ENCODE results near the gene JAM3. TPM values are rescaled to one million over a fixed set of nuclear protein-coding genes. Genes with fewer than 3 reads are reported as not detected.

Gene JAM3
- total and polyA plus RNA-seq, 11 donors, result 11.9 to 56.9 (median 34.0) TPM

DNA sequence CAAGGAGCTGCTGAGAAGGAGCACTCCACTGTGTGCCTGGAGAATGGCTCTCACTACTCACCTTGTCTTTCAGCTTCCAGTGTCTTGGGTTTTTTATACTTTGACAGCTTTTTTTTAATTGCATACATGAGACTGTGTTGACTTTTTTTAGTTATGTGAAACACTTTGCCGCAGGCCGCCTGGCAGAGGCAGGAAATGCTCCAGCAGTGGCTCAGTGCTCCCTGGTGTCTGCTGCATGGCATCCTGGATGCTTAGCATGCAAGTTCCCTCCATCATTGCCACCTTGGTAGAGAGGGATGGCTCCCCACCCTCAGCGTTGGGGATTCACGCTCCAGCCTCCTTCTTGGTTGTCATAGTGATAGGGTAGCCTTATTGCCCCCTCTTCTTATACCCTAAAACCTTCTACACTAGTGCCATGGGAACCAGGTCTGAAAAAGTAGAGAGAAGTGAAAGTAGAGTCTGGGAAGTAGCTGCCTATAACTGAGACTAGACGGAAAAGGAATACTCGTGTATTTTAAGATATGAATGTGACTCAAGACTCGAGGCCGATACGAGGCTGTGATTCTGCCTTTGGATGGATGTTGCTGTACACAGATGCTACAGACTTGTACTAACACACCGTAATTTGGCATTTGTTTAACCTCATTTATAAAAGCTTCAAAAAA is 82.3 kb downstream of the JAM3 start:
- Histone ChIP-seq H3K9me3 (no peaks in the 10 kb centered on the region), H3K36me3 (peaks cover 0 to 87% (median 75%) of the 10 kb centered on the region in 9 donors), H3K4me3 (no peak overlapping the region), H3K27ac (no peak overlapping the region), H3K27me3 (no peaks in the 10 kb centered on the region), H3K4me1 (peaks cover 0 to 6% (median 0%) of the 10 kb centered on the region in 12 donors)
- no peak for TF ChIP-seq POLR2A (IDR thresholded peaks at IDR 0.05)
- TF ChIP-seq, protein P1, sequence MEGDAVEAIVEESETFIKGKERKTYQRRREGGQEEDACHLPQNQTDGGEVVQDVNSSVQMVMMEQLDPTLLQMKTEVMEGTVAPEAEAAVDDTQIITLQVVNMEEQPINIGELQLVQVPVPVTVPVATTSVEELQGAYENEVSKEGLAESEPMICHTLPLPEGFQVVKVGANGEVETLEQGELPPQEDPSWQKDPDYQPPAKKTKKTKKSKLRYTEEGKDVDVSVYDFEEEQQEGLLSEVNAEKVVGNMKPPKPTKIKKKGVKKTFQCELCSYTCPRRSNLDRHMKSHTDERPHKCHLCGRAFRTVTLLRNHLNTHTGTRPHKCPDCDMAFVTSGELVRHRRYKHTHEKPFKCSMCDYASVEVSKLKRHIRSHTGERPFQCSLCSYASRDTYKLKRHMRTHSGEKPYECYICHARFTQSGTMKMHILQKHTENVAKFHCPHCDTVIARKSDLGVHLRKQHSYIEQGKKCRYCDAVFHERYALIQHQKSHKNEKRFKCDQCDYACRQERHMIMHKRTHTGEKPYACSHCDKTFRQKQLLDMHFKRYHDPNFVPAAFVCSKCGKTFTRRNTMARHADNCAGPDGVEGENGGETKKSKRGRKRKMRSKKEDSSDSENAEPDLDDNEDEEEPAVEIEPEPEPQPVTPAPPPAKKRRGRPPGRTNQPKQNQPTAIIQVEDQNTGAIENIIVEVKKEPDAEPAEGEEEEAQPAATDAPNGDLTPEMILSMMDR (IDR thresholded peaks at IDR 0.05), result no peak
- DNase-seq (no peak), ATAC-seq (no peak)
- intact Hi-C loops (cut with DNase I), result no loop called here
- WGBS, 4 donors, result 89 to 93% (median 89%) methylated on average over 10 of the region's 10 CpGs

DNA sequence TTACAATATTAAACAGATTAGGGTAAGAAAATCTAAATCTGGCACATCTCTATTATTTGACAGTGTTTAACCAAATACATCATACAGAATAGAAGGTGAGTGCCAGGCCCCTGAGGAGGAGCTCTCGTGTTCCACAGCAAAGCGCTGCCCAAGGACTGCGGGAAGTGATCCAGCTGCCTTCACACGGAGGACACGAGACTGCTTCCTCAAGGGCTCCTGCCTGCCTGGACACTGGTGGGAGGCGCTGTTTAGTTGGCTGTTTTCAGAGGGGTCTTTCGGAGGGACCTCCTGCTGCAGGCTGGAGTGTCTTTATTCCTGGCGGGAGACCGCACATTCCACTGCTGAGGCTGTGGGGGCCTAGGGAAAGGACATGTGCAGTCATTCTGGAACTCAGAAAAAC is 83.8 kb downstream of the JAM3 start:
- Histone ChIP-seq H3K27ac (no peak overlapping the region), H3K4me1 (peaks cover 0 to 6% (median 0%) of the 10 kb centered on the region in 12 donors), H3K36me3 (peaks cover 0 to 94% (median 80%) of the 10 kb centered on the region in 9 donors), H3K4me3 (no peak overlapping the region), H3K27me3 (no peaks in the 10 kb centered on the region), H3K9me3 (no peaks in the 10 kb centered on the region)
- ATAC-seq (no peak), DNase-seq (no peak)
- intact Hi-C loops (cut with DNase I), result no loop called here
- TF ChIP-seq, protein P1 (IDR thresholded peaks at IDR 0.05), result no peak
- no peak for TF ChIP-seq POLR2A (IDR thresholded peaks at IDR 0.05)
- WGBS, 4 donors, result 79 to 80% (median 79%) methylated on average over 7 to 9 of the region's 9 CpGs

DNA sequence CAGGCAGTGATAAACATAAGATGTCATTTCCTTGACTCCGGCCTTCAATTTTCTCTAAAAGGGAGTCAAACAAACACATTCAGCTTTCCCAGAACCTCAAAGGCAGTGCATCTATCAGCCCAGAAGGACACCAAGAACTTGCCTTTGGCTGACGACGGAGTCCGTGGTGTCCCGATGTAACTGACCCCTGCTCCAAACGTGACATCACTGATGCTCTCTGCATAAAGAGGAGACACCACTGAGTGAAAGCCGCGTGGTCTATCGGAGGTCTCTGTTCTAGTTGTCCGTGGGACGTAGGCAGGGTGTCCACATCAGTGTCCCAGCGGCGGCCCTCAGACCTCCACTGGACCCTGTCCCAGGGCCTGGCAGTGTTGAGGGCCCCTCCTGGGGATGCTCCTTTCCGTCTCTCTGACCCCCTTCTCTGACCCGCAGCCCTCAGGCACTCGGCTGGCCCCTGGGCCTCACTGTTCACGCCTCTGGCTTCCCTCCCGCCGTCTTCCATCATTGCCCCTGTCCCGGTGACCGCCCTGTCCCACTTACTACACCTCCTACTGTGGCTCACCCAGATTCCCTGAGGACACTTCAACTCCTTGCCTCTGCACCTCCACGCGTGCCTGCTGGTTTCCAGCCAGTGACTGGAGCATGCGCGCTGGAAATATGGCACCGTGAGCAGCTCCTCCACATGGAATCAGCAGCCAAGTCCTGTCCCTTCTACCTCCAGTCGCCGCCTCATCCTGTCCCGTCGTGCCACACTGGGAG is 84.5 kb downstream of the JAM3 start:
- DNase-seq (no peak), ATAC-seq (peak in 3 of 4 donors; percentile 5 to 23 (median 10))
- no peaks in the 10 kb centered on the region for H3K9me3 ChIP-seq
- TF ChIP-seq POLR2A (IDR thresholded peaks at IDR 0.05), result no peak
- TF ChIP-seq, protein P1 (IDR thresholded peaks at IDR 0.05), result no peak
- intact Hi-C loops (cut with DNase I), result no loop called here
- H3K4me1 ChIP-seq, result peaks cover 0 to 6% (median 0%) of the 10 kb centered on the region in 12 donors
- peaks cover 0 to 94% (median 80%) of the 10 kb centered on the region in 9 donors for H3K36me3 ChIP-seq
- no peak overlapping the region for H3K4me3 ChIP-seq
- H3K27ac ChIP-seq, result no peak overlapping the region
- H3K27me3 ChIP-seq, result no peaks in the 10 kb centered on the region
- WGBS, 4 donors, result 86 to 93% (median 87%) methylated on average over 29 to 30 of the region's 30 CpGs

DNA sequence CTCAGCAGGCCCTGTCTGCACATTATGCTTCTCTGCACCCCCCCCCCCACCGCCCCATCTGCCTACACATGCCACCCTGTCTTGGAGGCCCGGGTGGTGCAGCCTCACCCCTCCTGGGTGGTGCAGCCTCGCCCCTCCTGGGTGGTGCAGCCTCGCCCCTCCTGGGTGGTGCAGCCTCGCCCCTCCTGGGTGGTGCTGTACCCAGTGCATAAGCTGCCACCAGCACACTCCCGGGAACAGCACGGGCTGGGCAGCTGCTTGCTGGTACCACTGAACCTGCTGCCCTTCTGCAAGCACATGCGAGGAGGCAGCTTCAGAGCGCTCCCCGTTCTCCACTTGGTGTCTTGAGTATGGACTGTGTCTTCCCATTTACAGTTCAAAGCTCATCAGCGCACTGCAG is 85.6 kb downstream of the JAM3 start:
- Histone ChIP-seq H3K27me3 (no peaks in the 10 kb centered on the region), H3K27ac (no peak overlapping the region), H3K9me3 (no peaks in the 10 kb centered on the region), H3K36me3 (peaks cover 0 to 99% (median 84%) of the 10 kb centered on the region in 9 donors), H3K4me3 (no peak overlapping the region), H3K4me1 (peaks cover 0 to 6% (median 0%) of the 10 kb centered on the region in 12 donors)
- 86 to 93% (median 89%) methylated on average over 9 to 11 of the region's 11 CpGs for WGBS, 4 donors
- TF ChIP-seq POLR2A (IDR thresholded peaks at IDR 0.05), result no peak
- TF ChIP-seq, protein P1 (IDR thresholded peaks at IDR 0.05), result no peak
- DNase-seq (no peak), ATAC-seq (no peak)
- intact Hi-C loops (cut with DNase I), result no loop called here
